ENCODE data around the gene PLCD3.

Gene PLCD3

GRCh38 chr17:45103269-45103795 is 29.0 kb downstream of the PLCD3 start:
- no peak for DNase-seq (ENCODE audit: low read depth in 2 of 2)

- no peak for DNase-seq (ENCODE audit: low read depth in 2 of 2)
Measured at GRCh38 chr17:45102856-45103255, 29.5 kb downstream of the PLCD3 start.

GRCh38 chr17:45101883-45102811 is 30.2 kb downstream of the PLCD3 start:
- no peak for DNase-seq (ENCODE audit: low read depth in 2 of 2)

GRCh38 chr17:45101546-45101882 is 30.8 kb downstream of the PLCD3 start:
- no peak for DNase-seq (ENCODE audit: low read depth in 2 of 2)

- peak; percentile 61 to 64 for DNase-seq (ENCODE audit: low read depth in 2 of 2)
Measured at GRCh38 chr17:45098869-45099616, 33.3 kb downstream of the PLCD3 start.

- no peak for DNase-seq (ENCODE audit: low read depth in 2 of 2)
Measured at GRCh38 chr17:45098081-45098868, 34.0 kb downstream of the PLCD3 start.

- no peak for DNase-seq (ENCODE audit: low read depth in 2 of 2)
Measured at GRCh38 chr17:45096926-45097325, 35.4 kb downstream of the PLCD3 start.

- no peak for DNase-seq (ENCODE audit: low read depth in 2 of 2)
Measured at GRCh38 chr17:45096141-45096540, 36.2 kb downstream of the PLCD3 start.

GRCh38 chr17:45093444-45094110 is 38.7 kb downstream of the PLCD3 start:
- no peak for DNase-seq (ENCODE audit: low read depth in 2 of 2)

- DNase-seq (ENCODE audit: low read depth in 2 of 2), result no peak
Measured at GRCh38 chr17:45092911-45093430, 39.3 kb downstream of the PLCD3 start.

- no peak for DNase-seq (ENCODE audit: low read depth in 2 of 2)
Measured at GRCh38 chr17:45091778-45092425, 40.4 kb downstream of the PLCD3 start.

GRCh38 chr17:45090711-45091110 is 41.6 kb downstream of the PLCD3 start:
- no peak for DNase-seq (ENCODE audit: low read depth in 2 of 2)

GRCh38 chr17:45088741-45089140 is 43.6 kb downstream of the PLCD3 start:
- no peak for DNase-seq (ENCODE audit: low read depth in 2 of 2)

- no peak for DNase-seq (ENCODE audit: low read depth in 2 of 2)
Measured at GRCh38 chr17:45087978-45088377, 44.3 kb downstream of the PLCD3 start.

- DNase-seq (ENCODE audit: low read depth in 2 of 2), result no peak
Measured at GRCh38 chr17:45087504-45087975, 44.8 kb downstream of the PLCD3 start.

GRCh38 chr17:45086865-45087503 is 45.3 kb downstream of the PLCD3 start:
- no peak for DNase-seq (ENCODE audit: low read depth in 2 of 2)

GRCh38 chr17:45086391-45086790 is 45.9 kb downstream of the PLCD3 start:
- DNase-seq (ENCODE audit: low read depth in 2 of 2), result no peak

GRCh38 chr17:45081047-45081703 is 51.1 kb downstream of the PLCD3 start:
- no peak for DNase-seq (ENCODE audit: low read depth in 2 of 2)

GRCh38 chr17:45077643-45078042 is 54.7 kb downstream of the PLCD3 start:
- DNase-seq (ENCODE audit: low read depth in 2 of 2), result no peak

Data from stimulated activated CD8-positive, alpha-beta memory T cell treated with anti-CD3 and anti-CD28 coated beads, Interleukin-2, amount 100 ng/mL, for 48 hours (primary cell).